Astrocyte of the spinal cord (primary cell): Measurements from ENCODE around the gene RAB7B.

Source experiments
- DNase-seq: peaks from one replicate; pipeline ENCODE4 v3.0.0; 2011; ENCODE audit warnings: low read depth, low spot score
- H3K4me3 ChIP-seq: 2 replicates; pipeline ENCODE4 v1.5.1; 2011; ENCODE audit warnings: low read depth, mild to moderate bottlenecking, low read length, moderate library complexity
- in situ Hi-C: cut with HindIII; loops from 2 replicates; pipeline ENCODE4 v1.10.0; 2017; ENCODE audit warnings: low sequenced_read_pairs
- TF ChIP-seq, protein P1 (sequence below): IDR thresholded peaks from 2 replicates; pipeline ENCODE4 v1.5.1; 2012; ENCODE audit warnings: low read depth, mild to moderate bottlenecking, low read length, inconsistent platforms

Gene RAB7B

DNA sequence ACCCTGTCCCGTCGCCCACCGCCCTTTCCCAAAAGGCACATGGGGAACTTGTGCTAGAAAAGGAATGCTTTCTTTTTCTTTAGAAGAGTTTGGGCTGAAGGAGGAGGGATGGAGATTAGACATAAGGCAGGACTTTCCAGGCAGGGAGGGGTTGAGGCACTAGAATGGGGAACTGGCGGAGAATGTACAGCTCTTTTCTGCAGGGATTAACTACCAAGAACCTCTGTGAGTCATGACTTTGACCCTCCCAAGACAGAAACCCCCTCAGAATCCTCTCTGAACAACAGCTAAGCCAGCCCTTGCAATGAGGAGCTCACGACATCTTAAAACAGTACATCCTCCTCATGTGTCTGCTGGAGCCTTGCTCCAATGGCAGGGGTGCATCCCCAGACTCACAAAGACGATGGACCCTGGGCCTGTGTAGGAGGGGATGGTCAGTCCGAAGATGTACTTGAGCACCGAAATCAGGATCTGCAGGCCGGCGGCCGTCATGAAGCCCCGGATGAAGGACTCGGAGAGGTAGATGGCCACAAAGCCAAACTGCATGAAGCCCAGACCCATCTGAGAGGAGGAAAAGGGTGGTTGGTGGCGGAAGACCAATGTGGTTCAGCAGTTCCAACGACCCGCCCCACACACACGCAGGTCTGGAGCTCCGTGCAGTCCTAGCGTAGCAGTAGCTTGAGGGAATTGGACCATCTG, 73.5 kb downstream of the RAB7B start:
- TF ChIP-seq, protein P1, sequence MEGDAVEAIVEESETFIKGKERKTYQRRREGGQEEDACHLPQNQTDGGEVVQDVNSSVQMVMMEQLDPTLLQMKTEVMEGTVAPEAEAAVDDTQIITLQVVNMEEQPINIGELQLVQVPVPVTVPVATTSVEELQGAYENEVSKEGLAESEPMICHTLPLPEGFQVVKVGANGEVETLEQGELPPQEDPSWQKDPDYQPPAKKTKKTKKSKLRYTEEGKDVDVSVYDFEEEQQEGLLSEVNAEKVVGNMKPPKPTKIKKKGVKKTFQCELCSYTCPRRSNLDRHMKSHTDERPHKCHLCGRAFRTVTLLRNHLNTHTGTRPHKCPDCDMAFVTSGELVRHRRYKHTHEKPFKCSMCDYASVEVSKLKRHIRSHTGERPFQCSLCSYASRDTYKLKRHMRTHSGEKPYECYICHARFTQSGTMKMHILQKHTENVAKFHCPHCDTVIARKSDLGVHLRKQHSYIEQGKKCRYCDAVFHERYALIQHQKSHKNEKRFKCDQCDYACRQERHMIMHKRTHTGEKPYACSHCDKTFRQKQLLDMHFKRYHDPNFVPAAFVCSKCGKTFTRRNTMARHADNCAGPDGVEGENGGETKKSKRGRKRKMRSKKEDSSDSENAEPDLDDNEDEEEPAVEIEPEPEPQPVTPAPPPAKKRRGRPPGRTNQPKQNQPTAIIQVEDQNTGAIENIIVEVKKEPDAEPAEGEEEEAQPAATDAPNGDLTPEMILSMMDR: no peak
- in situ Hi-C loops: no loop called here
- no peak for DNase-seq
- H3K4me3 ChIP-seq: no peak overlapping the region

GRCh38 chr1:205928317-205928716, 74.9 kb downstream of the RAB7B start:
- TF ChIP-seq, protein P1: no peak
- in situ Hi-C loops: no loop called here
- no peak overlapping the region for H3K4me3 ChIP-seq
- DNase-seq: no peak

- in situ Hi-C loops: no loop called here
- TF ChIP-seq, protein P1: no peak
- H3K4me3 ChIP-seq: no peak overlapping the region
- no peak for DNase-seq
Measured at GRCh38 chr1:205927676-205928075, 75.5 kb downstream of the RAB7B start.

GRCh38 chr1:205927247-205927646, 75.9 kb downstream of the RAB7B start:
- H3K4me3 ChIP-seq: no peak overlapping the region
- in situ Hi-C loops: no loop called here
- TF ChIP-seq, protein P1: no peak
- DNase-seq: no peak
